Uterus (tissue), 2 donors: ENCODE data around the gene ASIC3.

Source experiments
- CTCF ChIP-seq, 4 experiments: fragments of 200-600 bp in 2 of 4; fragments of 450-650 bp in 2 of 4; sonication (generic) in 2 of 4; IDR thresholded peaks; one replicate each; pipeline ENCODE4 v1.5.1; 2016 to 2019; ENCODE audit warnings: antibody characterized with exemption in 4 of 4, mild to moderate bottlenecking in 2 of 4, moderate library complexity in 1 of 4
- POLR2A ChIP-seq, 2 donors: fragments of 450-650 bp; IDR thresholded peaks; one replicate each; pipeline ENCODE4 v1.6.1; 2016; ENCODE audit warnings: antibody characterized with exemption in 2 of 2, mild to moderate bottlenecking in 1 of 2, moderate library complexity in 1 of 2

GRCh38 chr7:151095828-151096475, 47.6 kb downstream of the ASIC3 start:
- no peak for TF ChIP-seq POLR2A (IDR thresholded peaks at IDR 0.05)
- no peak for TF ChIP-seq CTCF (IDR thresholded peaks at IDR 0.05)
